Dermis blood vessel endothelial cell (primary cell): ENCODE results near the gene IGFL4. TPM values are rescaled to one million over a fixed set of nuclear protein-coding genes. Genes with fewer than 3 reads are reported as not detected.
A peak's percentile ranks its signal among the peaks of the same experiment; 100 is the strongest.

Source experiments
- DNase-seq: peaks from one replicate; pipeline ENCODE4 v3.0.0; 2010
- total RNA-seq: library from RNA; depleted of rRNA; stranded (reverse); fragments of >200 nt; gene quantifications from 2 replicates; pipeline ENCODE4 v1.2.3, GENCODE V29; 2014

Gene IGFL4
- total RNA-seq, 1 donor from 2014 or later: not detected

GRCh38 chr19:46019270-46019669 is 21.5 kb downstream of the IGFL4 start:
- no peak for DNase-seq

GRCh38 chr19:46018729-46019251 is 22.0 kb downstream of the IGFL4 start:
- no peak for DNase-seq

- DNase-seq: no peak
Measured at GRCh38 chr19:46017874-46018675, 22.7 kb downstream of the IGFL4 start.

- DNase-seq: no peak
Measured at GRCh38 chr19:46017095-46017429, 23.7 kb downstream of the IGFL4 start.

- peak; percentile 87 for DNase-seq
Measured at GRCh38 chr19:46016426-46017094, 24.2 kb downstream of the IGFL4 start.

GRCh38 chr19:46015687-46016425 is 24.9 kb downstream of the IGFL4 start:
- no peak for DNase-seq

- DNase-seq: peak; percentile 51
Measured at GRCh38 chr19:46014941-46015686, 25.7 kb downstream of the IGFL4 start.

GRCh38 chr19:46014534-46014933 is 26.3 kb downstream of the IGFL4 start:
- DNase-seq: no peak

GRCh38 chr19:46009530-46010510 is 31.0 kb downstream of the IGFL4 start:
- DNase-seq: peak; percentile 86

- no peak for DNase-seq
Measured at GRCh38 chr19:46006411-46006810, 34.4 kb downstream of the IGFL4 start.

- DNase-seq: no peak
Measured at GRCh38 chr19:46002678-46003275, 38.0 kb downstream of the IGFL4 start.

GRCh38 chr19:46000491-46001246 is 40.1 kb downstream of the IGFL4 start:
- peak; percentile 40 for DNase-seq

GRCh38 chr19:45999653-46000121 is 41.1 kb downstream of the IGFL4 start:
- peak; percentile 40 for DNase-seq

- DNase-seq: no peak
Measured at GRCh38 chr19:45998834-45999233, 42.0 kb downstream of the IGFL4 start.

- no peak for DNase-seq
Measured at GRCh38 chr19:45996933-45997332, 43.9 kb downstream of the IGFL4 start.

- peak; percentile 33 for DNase-seq
Measured at GRCh38 chr19:45995715-45996385, 45.0 kb downstream of the IGFL4 start.

GRCh38 chr19:45994998-45995714 is 45.6 kb downstream of the IGFL4 start, which contains the start of gene CCDC61:
Gene CCDC61, plus strand, starts transcription at chr19:45995467. Its CDS starts 7,552 bp downstream, at chr19:46003019.
- DNase-seq: peak; percentile 99

- no peak for DNase-seq
Measured at GRCh38 chr19:45994456-45994997, 46.3 kb downstream of the IGFL4 start.
